Measurements from ENCODE around the gene CDKL1. TPM values are rescaled to one million over a fixed set of nuclear protein-coding genes. Genes with fewer than 3 reads are reported as not detected.

Gene CDKL1
- total and polyA plus RNA-seq, 2 donors (not counting 3 experiments of a cell fraction or from before 2014, with no cell fraction given): 2.6 to 9.7 TPM

DNA sequence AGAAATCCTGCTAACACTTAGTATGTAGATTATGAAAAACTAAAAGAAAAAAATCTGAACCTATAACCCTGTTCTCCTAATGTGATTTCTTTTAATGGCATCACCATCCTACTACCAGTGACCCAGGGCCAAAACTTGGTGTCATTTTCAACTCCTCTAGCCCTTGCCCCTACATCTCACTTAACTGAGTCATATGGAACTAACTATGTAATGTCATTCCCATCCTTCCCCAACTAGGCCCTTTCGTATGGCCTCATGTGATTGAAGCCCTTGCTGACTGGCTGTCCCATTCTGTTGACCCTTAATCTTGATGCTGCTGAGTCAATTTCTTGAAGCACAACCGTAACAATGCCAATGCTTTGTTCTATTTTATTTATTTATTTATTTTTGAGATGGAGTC lies 77.0 kb downstream of the CDKL1 start:
- H3K36me3 ChIP-seq (ENCODE audit: control insufficient read depth in 2 of 2, extremely low read depth in 1 of 2, insufficient read depth in 2 of 2, low read length in 2 of 2): peaks cover 0 to 3% of the 10 kb centered on the region in 2 experiments
- H3K4me1 ChIP-seq (ENCODE audit: control insufficient read depth, extremely low read depth, insufficient read depth, low read length): peaks cover 8% of the 10 kb centered on the region
- no peaks in the 10 kb centered on the region for H3K27me3 ChIP-seq (ENCODE audit: control insufficient read depth in 2 of 2, insufficient read depth in 2 of 2, low read length in 2 of 2)
- H3K9me3 ChIP-seq (replicated peaks; ENCODE audit: control insufficient read depth, insufficient read depth, low read length): no peaks in the 10 kb centered on the region
- dilution Hi-C loops (cut with MboI; ENCODE audit: extremely low pct_ligation_motif_present, low sequenced_read_pairs) (no loop called here), intact Hi-C loops (cut with micrococcal nuclease) (loop anchor here (2.0 to 10.0 kb wide), 3 partner anchors 17 to 515 kb away; partner anchors contain the start of gene NIN)
- FAIRE-seq (no peak), DNase-seq (ENCODE audit: low read depth, low spot score) (no peak)
- TF ChIP-seq, protein P1, sequence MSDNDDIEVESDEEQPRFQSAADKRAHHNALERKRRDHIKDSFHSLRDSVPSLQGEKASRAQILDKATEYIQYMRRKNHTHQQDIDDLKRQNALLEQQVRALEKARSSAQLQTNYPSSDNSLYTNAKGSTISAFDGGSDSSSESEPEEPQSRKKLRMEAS (IDR thresholded peaks at IDR 0.05; ENCODE audit: insufficient read depth, insufficient read length): no peak
- TF ChIP-seq GATA2 (IDR thresholded peaks at IDR 0.05; ENCODE audit: insufficient read depth, insufficient read length, low read depth, low read length) (no peak), FOS (IDR thresholded peaks at IDR 0.05; ENCODE audit: borderline replicate concordance, insufficient read depth, low read length) (no peak), JUN (IDR thresholded peaks at IDR 0.05; ENCODE audit: borderline replicate concordance, insufficient read depth, insufficient read length, low read depth) (no peak)
- CTCF ChIA-PET: interaction anchor here (0.6 to 4.1 kb wide), 11 partner anchors 8 to 213 kb away, joined by 3 to 44 read pairs (median 4); partner anchors contain the start of genes CDKL1, DMAC2L, L2HGDH and MAP4K5
- no peak overlapping the region for H3K4me3 ChIP-seq (replicated peaks in 1 of 3; ENCODE audit: insufficient read depth in 1 of 3, low read depth in 1 of 3, low read length in 3 of 3)
- POLR2A ChIA-PET: no interaction called here
- peaks cover 7% of the 10 kb centered on the region for H3K79me2 ChIP-seq (ENCODE audit: control insufficient read depth, insufficient read depth, low read length)
- no TSS peak for BruUV-seq (replicated peaks)
- H3K9ac ChIP-seq (replicated peaks; ENCODE audit: extremely low read depth, insufficient read depth, low read length): no peak overlapping the region
- H2AFZ ChIP-seq (ENCODE audit: low read depth, low read length): no peak overlapping the region
- no peak overlapping the region for H3K4me2 ChIP-seq (ENCODE audit: insufficient read depth, low read length)
- H3K9me1 ChIP-seq (replicated peaks; ENCODE audit: control insufficient read depth, extremely low read depth, insufficient read depth, low read length): no peaks in the 10 kb centered on the region
- no peaks in the 10 kb centered on the region for H4K20me1 ChIP-seq (replicated peaks; ENCODE audit: control insufficient read depth, extremely low read depth, insufficient read depth, low read length)
- no peak overlapping the region for H3K27ac ChIP-seq (ENCODE audit: insufficient read depth, low read depth, low read length)

DNA sequence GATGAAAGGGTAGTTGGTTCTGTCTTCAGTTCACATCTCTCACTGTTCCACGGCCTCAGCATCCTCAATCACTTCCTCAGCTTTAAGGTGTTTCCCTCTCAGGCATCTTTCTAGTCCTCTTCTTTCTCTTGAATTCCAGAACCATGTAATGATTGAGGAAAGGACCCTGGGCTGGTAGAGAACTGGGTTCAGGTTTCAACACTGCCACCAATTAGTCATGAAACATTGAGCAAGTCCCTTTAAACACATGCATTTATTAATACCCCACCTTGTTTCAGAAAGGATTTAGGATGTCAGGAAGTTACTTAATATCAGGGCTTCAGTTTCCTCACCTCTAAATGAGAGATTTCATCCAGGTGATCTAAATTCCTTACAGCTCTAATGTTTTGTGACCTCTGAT lies 77.4 kb downstream of the CDKL1 start:
- H3K27ac ChIP-seq (ENCODE audit: insufficient read depth, low read depth, low read length): no peak overlapping the region
- H3K79me2 ChIP-seq (ENCODE audit: control insufficient read depth, insufficient read depth, low read length): peaks cover 7% of the 10 kb centered on the region
- no peaks in the 10 kb centered on the region for H4K20me1 ChIP-seq (replicated peaks; ENCODE audit: control insufficient read depth, extremely low read depth, insufficient read depth, low read length)
- ChIA-PET POLR2A (no interaction called here), CTCF (interaction anchor here (0.6 to 4.1 kb wide), 4 partner anchors 78 to 209 kb away, joined by 3 to 33 read pairs (median 4); partner anchors contain the start of gene CDKL1)
- no peak overlapping the region for H2AFZ ChIP-seq (ENCODE audit: low read depth, low read length)
- intact Hi-C loops (cut with micrococcal nuclease) (loop anchor here (10.0 kb wide), 1 partner anchor 516 kb away; the partner anchor contains the start of gene NIN), dilution Hi-C loops (cut with MboI; ENCODE audit: extremely low pct_ligation_motif_present, low sequenced_read_pairs) (no loop called here)
- FAIRE-seq: no peak
- no TSS peak for BruUV-seq (replicated peaks)
- no peak overlapping the region for H3K4me2 ChIP-seq (ENCODE audit: insufficient read depth, low read length)
- peaks cover 0 to 3% of the 10 kb centered on the region in 2 experiments for H3K36me3 ChIP-seq (ENCODE audit: control insufficient read depth in 2 of 2, extremely low read depth in 1 of 2, insufficient read depth in 2 of 2, low read length in 2 of 2)
- no peak for DNase-seq (ENCODE audit: low read depth, low spot score)
- TF ChIP-seq POLR2A (IDR thresholded peaks at IDR 0.05; ENCODE audit: low read depth, low read length) (no peak), POLR2AphosphoS5 (IDR thresholded peaks at IDR 0.05; ENCODE audit: insufficient read depth, low read depth, low read length) (no peak), GATA2 (IDR thresholded peaks at IDR 0.05; ENCODE audit: insufficient read depth, insufficient read length, low read depth, low read length) (no peak), MYC (IDR thresholded peaks at IDR 0.05; ENCODE audit: low read depth, low read length) (no peak), FOS (IDR thresholded peaks at IDR 0.05; ENCODE audit: borderline replicate concordance, insufficient read depth, low read length) (no peak), JUN (IDR thresholded peaks at IDR 0.05; ENCODE audit: borderline replicate concordance, insufficient read depth, insufficient read length, low read depth) (no peak), EZH2 (IDR thresholded peaks at IDR 0.05; ENCODE audit: borderline replicate concordance, low read depth, low read length, severe bottlenecking) (no peak)
- TF ChIP-seq, protein P2, sequence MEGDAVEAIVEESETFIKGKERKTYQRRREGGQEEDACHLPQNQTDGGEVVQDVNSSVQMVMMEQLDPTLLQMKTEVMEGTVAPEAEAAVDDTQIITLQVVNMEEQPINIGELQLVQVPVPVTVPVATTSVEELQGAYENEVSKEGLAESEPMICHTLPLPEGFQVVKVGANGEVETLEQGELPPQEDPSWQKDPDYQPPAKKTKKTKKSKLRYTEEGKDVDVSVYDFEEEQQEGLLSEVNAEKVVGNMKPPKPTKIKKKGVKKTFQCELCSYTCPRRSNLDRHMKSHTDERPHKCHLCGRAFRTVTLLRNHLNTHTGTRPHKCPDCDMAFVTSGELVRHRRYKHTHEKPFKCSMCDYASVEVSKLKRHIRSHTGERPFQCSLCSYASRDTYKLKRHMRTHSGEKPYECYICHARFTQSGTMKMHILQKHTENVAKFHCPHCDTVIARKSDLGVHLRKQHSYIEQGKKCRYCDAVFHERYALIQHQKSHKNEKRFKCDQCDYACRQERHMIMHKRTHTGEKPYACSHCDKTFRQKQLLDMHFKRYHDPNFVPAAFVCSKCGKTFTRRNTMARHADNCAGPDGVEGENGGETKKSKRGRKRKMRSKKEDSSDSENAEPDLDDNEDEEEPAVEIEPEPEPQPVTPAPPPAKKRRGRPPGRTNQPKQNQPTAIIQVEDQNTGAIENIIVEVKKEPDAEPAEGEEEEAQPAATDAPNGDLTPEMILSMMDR (IDR thresholded peaks at IDR 0.05; ENCODE audit: extremely low read depth in 1 of 2, insufficient read depth in 1 of 2, low read depth in 1 of 2, low read length in 2 of 2): no peak
- TF ChIP-seq, protein P1 (IDR thresholded peaks at IDR 0.05; ENCODE audit: insufficient read depth, insufficient read length): no peak
- no peaks in the 10 kb centered on the region for H3K9me1 ChIP-seq (replicated peaks; ENCODE audit: control insufficient read depth, extremely low read depth, insufficient read depth, low read length)
- H3K9ac ChIP-seq (replicated peaks; ENCODE audit: extremely low read depth, insufficient read depth, low read length): no peak overlapping the region
- no peak overlapping the region for H3K4me3 ChIP-seq (replicated peaks in 1 of 3; ENCODE audit: insufficient read depth in 1 of 3, low read depth in 1 of 3, low read length in 3 of 3)
- no peaks in the 10 kb centered on the region for H3K9me3 ChIP-seq (replicated peaks; ENCODE audit: control insufficient read depth, insufficient read depth, low read length)
- H3K4me1 ChIP-seq (ENCODE audit: control insufficient read depth, extremely low read depth, insufficient read depth, low read length): peaks cover 8% of the 10 kb centered on the region
- H3K27me3 ChIP-seq (ENCODE audit: control insufficient read depth in 2 of 2, insufficient read depth in 2 of 2, low read length in 2 of 2): no peaks in the 10 kb centered on the region

Data from endothelial cell of umbilical vein (primary cell).